Myocyte (in vitro differentiated cells): Measurements from ENCODE around the gene FHOD1. TPM values are rescaled to one million over a fixed set of nuclear protein-coding genes. Genes with fewer than 3 reads are reported as not detected.

Source experiments
- DNase-seq: peaks from one replicate; pipeline ENCODE4 v3.0.0-alpha.2; 2012; ENCODE audit warnings: low read depth
- total RNA-seq: library from RNA; depleted of rRNA; stranded (reverse); fragments of >200 nt; gene quantifications from 2 replicates; pipeline ENCODE4 v1.2.3, GENCODE V29; 2014

FHOD1 gene
- total RNA-seq, 1 donor from 2014 or later, result 28.5 TPM

GRCh38 chr16:67235816-67236562 is 11.3 kb downstream of the FHOD1 start:
- DNase-seq, result no peak

GRCh38 chr16:67234180-67234597 is 13.1 kb downstream of the FHOD1 start:
- DNase-seq, result no peak

GRCh38 chr16:67233596-67233995 is 13.7 kb downstream of the FHOD1 start:
- no peak for DNase-seq

GRCh38 chr16:67230809-67231660 is 16.2 kb downstream of the FHOD1 start:
- DNase-seq, result no peak

- DNase-seq, result no peak
These were observed 17.1 kb downstream of the FHOD1 start for GRCh38 chr16:67229906-67230808.

GRCh38 chr16:67228905-67229304 is 18.4 kb downstream of the FHOD1 start:
- DNase-seq, result no peak

- no peak for DNase-seq
These were observed 19.1 kb downstream of the FHOD1 start for GRCh38 chr16:67228034-67228785.

GRCh38 chr16:67227567-67227921 is 19.7 kb downstream of the FHOD1 start:
- no peak for DNase-seq

GRCh38 chr16:67226804-67227566 is 20.3 kb downstream of the FHOD1 start, which contains the start of gene TMEM208:
Gene TMEM208 (plus strand): TSS chr16:67227130. CDS start chr16:67227219, 89 bp downstream.
- DNase-seq, result peak; percentile 100

GRCh38 chr16:67226295-67226803 is 20.9 kb downstream of the FHOD1 start:
- DNase-seq, result no peak

- DNase-seq, result no peak
These were observed 23.3 kb downstream of the FHOD1 start for GRCh38 chr16:67223992-67224391.

GRCh38 chr16:67216612-67217490 is 30.4 kb downstream of the FHOD1 start:
- no peak for DNase-seq

GRCh38 chr16:67215706-67216105 is 31.6 kb downstream of the FHOD1 start:
- no peak for DNase-seq

GRCh38 chr16:67213197-67214019 is 33.9 kb downstream of the FHOD1 start:
- no peak for DNase-seq

GRCh38 chr16:67212766-67213165 is 34.5 kb downstream of the FHOD1 start:
- DNase-seq, result no peak

GRCh38 chr16:67211674-67212073 is 35.6 kb downstream of the FHOD1 start:
- no peak for DNase-seq

GRCh38 chr16:67210069-67210937 is 37.0 kb downstream of the FHOD1 start:
- no peak for DNase-seq
